Measurements from ENCODE around the gene RMND1. TPM values are rescaled to one million over a fixed set of nuclear protein-coding genes. Genes with fewer than 3 reads are reported as not detected.
A peak's percentile ranks its signal among the peaks of the same experiment; 100 is the strongest.

Gene RMND1
- total and polyA plus RNA-seq, 2 donors from 2014 or later: 18.3 to 33.7 TPM

- Histone ChIP-seq H3K9me3 (ENCODE audit: control insufficient read depth in 2 of 3, insufficient read depth in 1 of 3, low read length in 3 of 3) (no peaks in the 10 kb centered on the region), H3K27ac (ENCODE audit: low read depth in 2 of 2, low read length in 2 of 2) (peak overlapping the region in 1 of 2 donors; percentile 28), H3K9ac (ENCODE audit: low read length in 3 of 3) (peak overlapping the region in 1 of 3 donors; percentile 28), H3K4me3 (ENCODE audit: low read length in 3 of 3) (no peak overlapping the region), H3K27me3 (ENCODE audit: control insufficient read depth, insufficient read depth, low read length) (no peaks in the 10 kb centered on the region), H3K36me3 (ENCODE audit: control insufficient read depth in 2 of 3, insufficient read depth in 3 of 3, low read length in 3 of 3) (no peaks in the 10 kb centered on the region), H3K4me1 (ENCODE audit: control insufficient read depth in 2 of 3, insufficient read depth in 2 of 3, low read depth in 1 of 3, low read length in 3 of 3) (peaks cover 3 to 50% (median 27%) of the 10 kb centered on the region in 3 donors)
- DNase-seq (peak in 1 of 5 donors; percentile 62), FAIRE-seq (peak; percentile 19)
- intact Hi-C loops (cut with DNase I): no loop called here
- peak; percentile 25 for TF ChIP-seq CTCF (IDR thresholded peaks at IDR 0.05; ENCODE audit: borderline replicate concordance, extremely low read depth, insufficient read depth)
Measured at GRCh38 chr6:151440930-151441329, 11.0 kb downstream of the RMND1 start.

GRCh38 chr6:151440498-151440897, 11.4 kb downstream of the RMND1 start:
- DNase-seq (no peak), FAIRE-seq (no peak)
- Histone ChIP-seq H3K36me3 (ENCODE audit: control insufficient read depth in 2 of 3, insufficient read depth in 3 of 3, low read length in 3 of 3) (no peaks in the 10 kb centered on the region), H3K9ac (ENCODE audit: low read length in 3 of 3) (no peak overlapping the region), H3K27me3 (ENCODE audit: control insufficient read depth, insufficient read depth, low read length) (no peaks in the 10 kb centered on the region), H3K9me3 (ENCODE audit: control insufficient read depth in 2 of 3, insufficient read depth in 1 of 3, low read length in 3 of 3) (no peaks in the 10 kb centered on the region), H3K4me3 (ENCODE audit: low read length in 3 of 3) (no peak overlapping the region), H3K27ac (ENCODE audit: low read depth in 2 of 2, low read length in 2 of 2) (peak overlapping the region in 1 of 2 donors; percentile 28), H3K4me1 (ENCODE audit: control insufficient read depth in 2 of 3, insufficient read depth in 2 of 3, low read depth in 1 of 3, low read length in 3 of 3) (peaks cover 3 to 50% (median 27%) of the 10 kb centered on the region in 3 donors)
- no peak for TF ChIP-seq CTCF (IDR thresholded peaks at IDR 0.05; ENCODE audit: borderline replicate concordance, extremely low read depth, insufficient read depth)
- intact Hi-C loops (cut with DNase I): no loop called here

GRCh38 chr6:151437401-151437800, 14.5 kb downstream of the RMND1 start:
- Histone ChIP-seq H3K9me3 (ENCODE audit: control insufficient read depth in 2 of 3, insufficient read depth in 1 of 3, low read length in 3 of 3) (no peaks in the 10 kb centered on the region), H3K9ac (ENCODE audit: low read length in 3 of 3) (no peak overlapping the region), H3K4me1 (ENCODE audit: control insufficient read depth in 2 of 3, insufficient read depth in 2 of 3, low read depth in 1 of 3, low read length in 3 of 3) (peaks cover 3 to 40% (median 24%) of the 10 kb centered on the region in 3 donors), H3K27ac (ENCODE audit: low read depth in 2 of 2, low read length in 2 of 2) (peak overlapping the region in 1 of 2 donors; percentile 52), H3K36me3 (ENCODE audit: control insufficient read depth in 2 of 3, insufficient read depth in 3 of 3, low read length in 3 of 3) (peaks cover 0 to 1% (median under 1%) of the 10 kb centered on the region in 3 donors), H3K27me3 (ENCODE audit: control insufficient read depth, insufficient read depth, low read length) (no peaks in the 10 kb centered on the region), H3K4me3 (ENCODE audit: low read length in 3 of 3) (no peak overlapping the region)
- no peak for FAIRE-seq
- DNase-seq: no peak
- intact Hi-C loops (cut with DNase I): no loop called here
- TF ChIP-seq CTCF (IDR thresholded peaks at IDR 0.05; ENCODE audit: borderline replicate concordance, extremely low read depth, insufficient read depth): no peak

- no peaks in the 10 kb centered on the region for H3K27me3 ChIP-seq (ENCODE audit: control insufficient read depth, insufficient read depth, low read length)
- no peak overlapping the region for H3K9ac ChIP-seq (ENCODE audit: low read length in 3 of 3)
- DNase-seq (peak in 2 of 5 donors; percentile 59 to 81), FAIRE-seq (peak; percentile 74)
- peaks cover 2 to 5% (median 3%) of the 10 kb centered on the region in 3 donors for H3K36me3 ChIP-seq (ENCODE audit: control insufficient read depth in 2 of 3, insufficient read depth in 3 of 3, low read length in 3 of 3)
- TF ChIP-seq CTCF (IDR thresholded peaks at IDR 0.05; ENCODE audit: borderline replicate concordance, extremely low read depth, insufficient read depth): no peak
- peak overlapping the region in 2 of 3 donors; percentile 2 to 51 for H3K4me3 ChIP-seq (ENCODE audit: low read length in 3 of 3)
- intact Hi-C loops (cut with DNase I): no loop called here
- H3K27ac ChIP-seq (ENCODE audit: low read depth in 2 of 2, low read length in 2 of 2): peak overlapping the region; percentile 63
- peaks cover 3 to 34% (median 22%) of the 10 kb centered on the region in 3 donors for H3K4me1 ChIP-seq (ENCODE audit: control insufficient read depth in 2 of 3, insufficient read depth in 2 of 3, low read depth in 1 of 3, low read length in 3 of 3)
- no peaks in the 10 kb centered on the region for H3K9me3 ChIP-seq (ENCODE audit: control insufficient read depth in 2 of 3, insufficient read depth in 1 of 3, low read length in 3 of 3)
Measured at GRCh38 chr6:151436802-151437201, 15.1 kb downstream of the RMND1 start.

Measured in kidney (tissue), 14 donors.